HepG2 (cell line): ENCODE results near the gene MCM10. TPM values are rescaled to one million over a fixed set of nuclear protein-coding genes. Genes with fewer than 3 reads are reported as not detected.
"Not testable (repeated sequence)": the region's sequence is repeated elsewhere in the genome, so short reads cannot be mapped to it uniquely, and the experiment has no call there.

ENCODE experiments used
- ATAC-seq: fragments of 200-7000 bp; cut with Tn5 transposase; 3 replicates; pipeline ENCODE4 v1.9.1; 2020; ENCODE audit warnings: mild to moderate bottlenecking, moderate library complexity
- BruUV-seq: library from RNA; stranded (reverse); fragments of 400-500 nt; replicated peaks from 2 replicates; lab custom pipeline; 2021; lab: Mats Ljungman, UMichigan
- CTCF ChIA-PET: fragments of 300-600 bp; formaldehyde crosslinking; extraction: SDS; loops from one replicate; lab custom pipeline; 2021; ENCODE audit warnings: low total read pairs, inconsistent platforms, low intra/inter-chr PET ratio; lab: Yijun Ruan, JAX
- POLR2A ChIA-PET: fragments of 350-600 bp; sonication (Branson Sonifier 250); formaldehyde crosslinking; loops from one replicate; lab custom pipeline; 2020; ENCODE audit warnings: antibody characterized with exemption, inconsistent platforms; lab: Yijun Ruan, JAX
- DNase-seq: peaks from one replicate; pipeline ENCODE4 v3.0.0-alpha.2; 2015; ENCODE audit warnings: low spot score
- FAIRE-seq: peaks from 3 replicates; lab custom pipeline; 2011; peaks lifted over from hg19 to GRCh38; lab: Jason Lieb, UNC
- H2AFZ ChIP-seq: one replicate; pipeline ENCODE4 v1.6.1; 2011; ENCODE audit warnings: low read length, inconsistent platforms
- H3K27ac ChIP-seq: fragments of 300-600 bp; 3 replicates; pipeline ENCODE4 v1.8.0; 2011; ENCODE audit warnings: mixed run types, mild to moderate bottlenecking, mixed read lengths, low read length, inconsistent platforms; ENCODE audit not compliant: insufficient read depth; ENCODE audit errors: extremely low read length
- H3K27me3 ChIP-seq, 2 experiments: fragments of 200-600 bp in 1 of 2; 2 replicates in 1 of 2; 3 replicates in 1 of 2; pipeline versions ENCODE4 v1.6.0 to v1.8.0; 2011; ENCODE audit warnings: low read length in 2 of 2, mild to moderate bottlenecking in 2 of 2, moderate library complexity in 2 of 2, inconsistent platforms in 1 of 2; ENCODE audit not compliant: insufficient read depth in 2 of 2, control insufficient read depth in 1 of 2
- H3K36me3 ChIP-seq, 2 experiments: fragments of 200-600 bp in 1 of 2; replicated peaks in 1 of 2; 2 replicates in 1 of 2; 3 replicates in 1 of 2; pipeline versions ENCODE4 v1.5.1 to v1.8.0; 2011; ENCODE audit warnings: low read length in 2 of 2, inconsistent platforms in 1 of 2; ENCODE audit not compliant: insufficient read depth in 2 of 2, control insufficient read depth in 1 of 2
- H3K4me1 ChIP-seq: 2 replicates; pipeline ENCODE4 v1.5.1; 2012; ENCODE audit warnings: low read length, inconsistent platforms; ENCODE audit not compliant: insufficient read depth
- H3K4me2 ChIP-seq: 2 replicates; pipeline ENCODE4 v1.6.0; 2011; ENCODE audit warnings: low read depth, low read length, inconsistent platforms
- H3K4me3 ChIP-seq, 3 experiments: fragments of 200-600 bp in 1 of 3; sonication (generic), shearing (Covaris generic) in 1 of 3; replicated peaks in 1 of 3; 2 replicates each; pipeline ENCODE4 v1.5.1; 2011 to 2016; ENCODE audit warnings: low read length in 3 of 3, inconsistent platforms in 2 of 3, low read depth in 2 of 3, mild to moderate bottlenecking in 2 of 3, control low read depth in 1 of 3, mixed read lengths in 1 of 3; ENCODE audit not compliant: insufficient read depth in 1 of 3
- H3K79me2 ChIP-seq: one replicate; pipeline ENCODE4 v1.6.1; 2011; ENCODE audit warnings: low read length, inconsistent platforms; ENCODE audit not compliant: insufficient read depth
- H3K9ac ChIP-seq: 2 replicates; pipeline ENCODE4 v1.6.0; 2011; ENCODE audit warnings: mild to moderate bottlenecking, low read depth, low read length, inconsistent platforms; ENCODE audit not compliant: insufficient read depth
- H3K9me3 ChIP-seq: 2 replicates; pipeline ENCODE4 v1.5.1; 2012; ENCODE audit warnings: mild to moderate bottlenecking, low read length
- H4K20me1 ChIP-seq: 2 replicates; pipeline ENCODE4 v1.6.0; 2011; ENCODE audit warnings: inconsistent platforms, mild to moderate bottlenecking, low read length, moderate library complexity; ENCODE audit not compliant: insufficient read depth
- FOXO4 ChIP-seq: sonication (generic); formaldehyde crosslinking; conservative IDR thresholded peaks from 2 replicates; pipeline ENCODE4 v1.8.1; 2023; ENCODE audit warnings: missing genetic modification reagents
- MIXL1 ChIP-seq: IDR thresholded peaks from 2 replicates; pipeline ENCODE4 v1.6.1; 2016
- NCOA5 ChIP-seq: sonication (generic); formaldehyde crosslinking; IDR thresholded peaks from 2 replicates; pipeline ENCODE4 v1.4.0; 2020; ENCODE audit warnings: missing genetic modification reagents
- SATB2 ChIP-seq: sonication (generic); formaldehyde crosslinking; IDR thresholded peaks from 2 replicates; pipeline ENCODE4 v1.5.0; 2020; ENCODE audit warnings: missing genetic modification reagents
- SRSF1 ChIP-seq: fragments of 200-400 bp; formaldehyde crosslinking; optimal IDR thresholded peaks from 2 replicates; pipeline ENCODE3; 2017; ENCODE audit warnings: mild to moderate bottlenecking, low read depth, low read length, moderate library complexity
- STAG1 ChIP-seq: sonication (generic); formaldehyde crosslinking; IDR thresholded peaks from 2 replicates; pipeline ENCODE4 v1.4.0; 2020; ENCODE audit warnings: missing genetic modification reagents
- ZBTB14 ChIP-seq: sonication (generic); formaldehyde crosslinking; IDR thresholded peaks from 2 replicates; pipeline ENCODE4 v1.4.0; 2020; ENCODE audit warnings: missing genetic modification reagents
- ZNF124 ChIP-seq: sonication (generic); formaldehyde crosslinking; IDR thresholded peaks from 2 replicates; pipeline ENCODE4 v1.4.0; 2020; ENCODE audit warnings: missing genetic modification reagents
- ZNF350 ChIP-seq: sonication (generic); formaldehyde crosslinking; IDR thresholded peaks from 2 replicates; pipeline ENCODE4 v1.4.0; 2020; ENCODE audit warnings: mild to moderate bottlenecking, low read depth, missing genetic modification reagents, borderline replicate concordance
- ZNF7 ChIP-seq: IDR thresholded peaks from 2 replicates; pipeline ENCODE4 v1.6.1; 2016; ENCODE audit warnings: missing biosample characterization, missing genetic modification reagents
- ZSCAN12 ChIP-seq: sonication (generic); formaldehyde crosslinking; IDR thresholded peaks from 2 replicates; pipeline ENCODE4 v1.9.0; 2021; ENCODE audit warnings: mild to moderate bottlenecking, missing genetic modification reagents
- WGBS: methylation state at CpG from one replicate; pipeline ENCODE4 v1.1.6; 2017; ENCODE audit warnings: low lambda C conversion rate; 5-methylcytosine and 5-hydroxymethylcytosine counted together
- in situ Hi-C: cut with HindIII; loops from 2 replicates; pipeline ENCODE4 v1.10.0; 2017; ENCODE audit warnings: low pct_unique_long_range_greater_than_20kb; ENCODE audit not compliant: extremely low pct_ligation_motif_present
- intact Hi-C: fragments of 100-400 bp; cut with micrococcal nuclease; formaldehyde crosslinking; loops from one replicate; pipeline ENCODE4 v1.10.0; 2022; ENCODE audit not compliant: unreplicated experiment
- polyA plus RNA-seq, 8 experiments: library from polyadenylated mRNA; depleted of rRNA in 3 of 8; stranded (reverse) in 7 of 8; unstranded in 1 of 8; fragments of >200 nt; fragmentation: Illumina TruSeq in 4 of 8; extraction: Trizol in 4 of 8; gene quantifications; 2 replicates each; pipeline versions ENCODE4 v1.2.1 to v1.2.3, GENCODE V29; 2011 to 2016; ENCODE audit warnings: low read depth in 4 of 8, missing spikeins in 1 of 8, mixed read lengths in 1 of 8; ENCODE audit not compliant: insufficient read depth in 1 of 8
- total RNA-seq, 5 experiments: library from RNA; depleted of rRNA; stranded (reverse); fragments of >200 nt; fragmentation: Illumina TruSeq; extraction: Trizol; gene quantifications; 2 replicates each; pipeline ENCODE4 v1.2.3, GENCODE V29; 2016; ENCODE audit warnings: low read depth in 1 of 5

MCM10 gene
- total and polyA plus RNA-seq, 2 of the 13 experiments (the other 11 are each of a cell fraction or from before 2014, with no cell fraction given), result 2.8 to 31.3 TPM

- TF ChIP-seq ZBTB14 (CRISPR knock-in tag) (no peak), ZSCAN12 (CRISPR knock-in tag) (no peak), SRSF1 (no peak), ZNF350 (CRISPR knock-in tag) (no peak), ZNF124 (no peak), STAG1 (CRISPR knock-in tag) (no peak), FOXO4 (no peak), NCOA5 (CRISPR knock-in tag) (no peak), SATB2 (CRISPR knock-in tag) (no peak), MIXL1 (CRISPR knock-in tag) (no peak), ZNF7 (CRISPR knock-in tag) (no peak)
Measured at GRCh38 chr10:13152296-13152695, 9.1 kb upstream of the MCM10 start (continued).

GRCh38 chr10:13155860-13156259, 5.5 kb upstream of the MCM10 start:
- H3K9me3 ChIP-seq, FAIRE-seq, H3K9ac ChIP-seq, in situ Hi-C loops, H3K4me2 ChIP-seq, H3K79me2 ChIP-seq, H3K27me3 ChIP-seq, CTCF ChIA-PET, intact Hi-C loops, ATAC-seq, H3K27ac ChIP-seq, H3K4me1 ChIP-seq, BruUV-seq, H3K36me3 ChIP-seq, POLR2A ChIA-PET, H3K4me3 ChIP-seq, DNase-seq, H2AFZ ChIP-seq, H4K20me1 ChIP-seq: not testable (repeated sequence)
- 44% methylated on average over 4 of the region's 4 CpGs for WGBS
